HEK293 (cell line): Measurements from ENCODE around the gene CELSR3.

Source experiments
- HOXA7 ChIP-seq: sonication (generic); formaldehyde crosslinking; IDR thresholded peaks from 2 replicates; pipeline ENCODE4 v1.8.1; 2022; ENCODE audit warnings: missing genetic modification reagents, borderline replicate concordance
- MYNN ChIP-seq: fragments of 450-650 bp; formaldehyde crosslinking; IDR thresholded peaks from 2 replicates; pipeline ENCODE4 v1.5.1; 2016; ENCODE audit warnings: missing biosample characterization, missing genetic modification characterization, borderline replicate concordance
- SALL2 ChIP-seq: fragments of 450-650 bp; formaldehyde crosslinking; IDR thresholded peaks from 2 replicates; pipeline ENCODE4 v1.5.0; 2017; ENCODE audit warnings: missing biosample characterization, mild to moderate bottlenecking, missing genetic modification characterization, borderline replicate concordance
- YY1 ChIP-seq: fragments of 450-650 bp; formaldehyde crosslinking; IDR thresholded peaks from 2 replicates; pipeline ENCODE4 v1.5.1; 2018; ENCODE audit warnings: missing biosample characterization, missing genetic modification characterization
- ZBTB7A ChIP-seq: fragments of 450-650 bp; formaldehyde crosslinking; IDR thresholded peaks from 2 replicates; pipeline ENCODE4 v1.5.1; 2016; ENCODE audit warnings: low read depth, missing biosample characterization, missing genetic modification characterization
- ZNF184 ChIP-seq: fragments of 450-650 bp; IDR thresholded peaks from 2 replicates; pipeline ENCODE4 v1.5.1; 2018; ENCODE audit warnings: missing biosample characterization, mild to moderate bottlenecking, missing genetic modification characterization
- ZNF266 ChIP-seq: fragments of 450-650 bp; formaldehyde crosslinking; IDR thresholded peaks from 2 replicates; pipeline ENCODE4 v1.5.1; 2016; ENCODE audit warnings: missing biosample characterization, missing genetic modification characterization, low read depth
- ZNF571 ChIP-seq: fragments of 450-650 bp; formaldehyde crosslinking; IDR thresholded peaks from 2 replicates; pipeline ENCODE4 v1.5.0; 2017; ENCODE audit warnings: missing biosample characterization, missing genetic modification characterization
- TF ChIP-seq, protein P1 (sequence below): fragments of 450-650 bp; formaldehyde crosslinking; IDR thresholded peaks from 2 replicates; pipeline ENCODE4 v1.5.1; 2016; ENCODE audit warnings: missing biosample characterization, missing genetic modification characterization
- TF ChIP-seq, protein P2 (sequence below): sonication (generic); formaldehyde crosslinking; IDR thresholded peaks from 2 replicates; pipeline ENCODE4 v1.8.1; 2022; ENCODE audit warnings: mild to moderate bottlenecking, moderate library complexity, missing genetic modification reagents
- TF ChIP-seq, protein P3 (sequence below): fragments of 450-650 bp; formaldehyde crosslinking; IDR thresholded peaks from 2 replicates; pipeline ENCODE4 v1.5.1; 2016; ENCODE audit warnings: missing biosample characterization, missing genetic modification characterization

DNA sequence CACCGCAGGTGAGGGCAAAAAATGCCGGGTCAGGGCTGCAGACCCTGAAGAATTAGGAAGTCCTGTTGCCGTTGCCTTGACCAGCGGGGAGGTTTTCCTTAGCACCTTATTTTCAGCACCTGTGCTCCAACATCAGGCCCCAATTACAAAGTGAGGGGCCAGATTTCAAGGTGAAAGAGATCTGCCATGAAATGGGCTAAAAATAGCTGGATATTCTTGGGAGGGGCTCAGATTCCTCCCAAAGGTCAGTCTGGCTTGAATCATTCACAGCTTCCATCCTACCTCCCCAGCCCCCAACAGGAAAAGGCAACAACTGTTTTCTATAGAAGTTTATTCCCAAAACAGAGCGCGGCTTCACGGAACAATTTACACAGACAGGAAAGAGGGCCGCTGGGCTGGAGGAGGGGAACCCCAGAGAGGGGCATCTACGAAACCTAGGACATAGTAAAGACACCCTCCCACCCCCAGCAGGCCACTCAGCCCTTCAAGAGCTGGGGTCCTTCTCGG, 26.5 kb downstream of the CELSR3 start:
- TF ChIP-seq, protein P1, sequence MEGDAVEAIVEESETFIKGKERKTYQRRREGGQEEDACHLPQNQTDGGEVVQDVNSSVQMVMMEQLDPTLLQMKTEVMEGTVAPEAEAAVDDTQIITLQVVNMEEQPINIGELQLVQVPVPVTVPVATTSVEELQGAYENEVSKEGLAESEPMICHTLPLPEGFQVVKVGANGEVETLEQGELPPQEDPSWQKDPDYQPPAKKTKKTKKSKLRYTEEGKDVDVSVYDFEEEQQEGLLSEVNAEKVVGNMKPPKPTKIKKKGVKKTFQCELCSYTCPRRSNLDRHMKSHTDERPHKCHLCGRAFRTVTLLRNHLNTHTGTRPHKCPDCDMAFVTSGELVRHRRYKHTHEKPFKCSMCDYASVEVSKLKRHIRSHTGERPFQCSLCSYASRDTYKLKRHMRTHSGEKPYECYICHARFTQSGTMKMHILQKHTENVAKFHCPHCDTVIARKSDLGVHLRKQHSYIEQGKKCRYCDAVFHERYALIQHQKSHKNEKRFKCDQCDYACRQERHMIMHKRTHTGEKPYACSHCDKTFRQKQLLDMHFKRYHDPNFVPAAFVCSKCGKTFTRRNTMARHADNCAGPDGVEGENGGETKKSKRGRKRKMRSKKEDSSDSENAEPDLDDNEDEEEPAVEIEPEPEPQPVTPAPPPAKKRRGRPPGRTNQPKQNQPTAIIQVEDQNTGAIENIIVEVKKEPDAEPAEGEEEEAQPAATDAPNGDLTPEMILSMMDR (tag by site-specific recombination) = no peak
- TF ChIP-seq, protein P2, sequence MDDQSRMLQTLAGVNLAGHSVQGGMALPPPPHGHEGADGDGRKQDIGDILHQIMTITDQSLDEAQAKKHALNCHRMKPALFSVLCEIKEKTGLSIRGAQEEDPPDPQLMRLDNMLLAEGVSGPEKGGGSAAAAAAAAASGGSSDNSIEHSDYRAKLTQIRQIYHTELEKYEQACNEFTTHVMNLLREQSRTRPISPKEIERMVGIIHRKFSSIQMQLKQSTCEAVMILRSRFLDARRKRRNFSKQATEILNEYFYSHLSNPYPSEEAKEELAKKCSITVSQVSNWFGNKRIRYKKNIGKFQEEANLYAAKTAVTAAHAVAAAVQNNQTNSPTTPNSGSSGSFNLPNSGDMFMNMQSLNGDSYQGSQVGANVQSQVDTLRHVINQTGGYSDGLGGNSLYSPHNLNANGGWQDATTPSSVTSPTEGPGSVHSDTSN (CRISPR knock-in tag) = no peak
- TF ChIP-seq ZBTB7A (tag by site-specific recombination) = no peak
- TF ChIP-seq ZNF571 = no peak
- TF ChIP-seq, protein P3, sequence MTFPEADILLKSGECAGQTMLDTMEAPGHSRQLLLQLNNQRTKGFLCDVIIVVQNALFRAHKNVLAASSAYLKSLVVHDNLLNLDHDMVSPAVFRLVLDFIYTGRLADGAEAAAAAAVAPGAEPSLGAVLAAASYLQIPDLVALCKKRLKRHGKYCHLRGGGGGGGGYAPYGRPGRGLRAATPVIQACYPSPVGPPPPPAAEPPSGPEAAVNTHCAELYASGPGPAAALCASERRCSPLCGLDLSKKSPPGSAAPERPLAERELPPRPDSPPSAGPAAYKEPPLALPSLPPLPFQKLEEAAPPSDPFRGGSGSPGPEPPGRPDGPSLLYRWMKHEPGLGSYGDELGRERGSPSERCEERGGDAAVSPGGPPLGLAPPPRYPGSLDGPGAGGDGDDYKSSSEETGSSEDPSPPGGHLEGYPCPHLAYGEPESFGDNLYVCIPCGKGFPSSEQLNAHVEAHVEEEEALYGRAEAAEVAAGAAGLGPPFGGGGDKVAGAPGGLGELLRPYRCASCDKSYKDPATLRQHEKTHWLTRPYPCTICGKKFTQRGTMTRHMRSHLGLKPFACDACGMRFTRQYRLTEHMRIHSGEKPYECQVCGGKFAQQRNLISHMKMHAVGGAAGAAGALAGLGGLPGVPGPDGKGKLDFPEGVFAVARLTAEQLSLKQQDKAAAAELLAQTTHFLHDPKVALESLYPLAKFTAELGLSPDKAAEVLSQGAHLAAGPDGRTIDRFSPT (tag by site-specific recombination) = no peak
- TF ChIP-seq YY1 (tag by site-specific recombination) = no peak
- no peak for TF ChIP-seq MYNN (tag by site-specific recombination)
- no peak for TF ChIP-seq HOXA7 (CRISPR knock-in tag)
- TF ChIP-seq SALL2 = no peak
- no peak for TF ChIP-seq ZNF266 (tag by site-specific recombination)
- TF ChIP-seq ZNF184 (tag by site-specific recombination) = no peak
